ENCODE measurements around the gene LHFPL2. TPM values are rescaled to one million over a fixed set of nuclear protein-coding genes. Genes with fewer than 3 reads are reported as not detected.

Gene LHFPL2
- polyA plus RNA-seq, 1 of the 3 experiments (the other 2 are of a cell fraction), result 10.4 TPM

- Histone ChIP-seq H3K36me3 (replicated peaks in 1 of 2; ENCODE audit: control insufficient read depth in 1 of 2, insufficient read depth in 2 of 2, low read length in 1 of 2) (peaks cover 0 to 14% of the 10 kb centered on the region in 2 experiments), H3K9me2 (no peaks in the 10 kb centered on the region), H3K9ac (no peak overlapping the region), H3F3A (replicated peaks; ENCODE audit: insufficient read depth) (peaks cover 18% of the 10 kb centered on the region), H4K20me1 (ENCODE audit: insufficient read depth) (0 out of 2 replicates have a peak, but pooled peaks cover 4% of the 10 kb centered on the region), H3K9me3 (no peaks in the 10 kb centered on the region), H3K27ac (ENCODE audit: low read depth in 2 of 2, low read length in 1 of 2) (peak overlapping the region; percentile 50 to 57), H3K4me1 (ENCODE audit: control insufficient read depth in 1 of 2, insufficient read depth in 2 of 2, low read depth in 1 of 2, low read length in 1 of 2) (peaks cover 8 to 9% of the 10 kb centered on the region in 2 experiments; a peak in 3 of 4 replicates), H2AFZ (ENCODE audit: low read depth) (no peak overlapping the region), H3K4me3 (ENCODE audit: low read depth in 2 of 2, low read length in 1 of 2) (no peak overlapping the region), H3K4me2 (no peak overlapping the region), H3K79me2 (ENCODE audit: insufficient read depth) (peaks cover 88% of the 10 kb centered on the region), H3K27me3 (ENCODE audit: insufficient read depth) (no peaks in the 10 kb centered on the region)
- no peak for DNase-seq
- WGBS (ENCODE audit: low lambda C conversion rate), result 92% methylated on average over 8 of the region's 8 CpGs
- TF ChIP-seq TEAD4 (IDR thresholded peaks at IDR 0.05; ENCODE audit: borderline replicate concordance, insufficient read depth), result no peak
- no peak for TF ChIP-seq MXI1 (IDR thresholded peaks at IDR 0.05; ENCODE audit: low read depth, low read length)
- TF ChIP-seq EP300 (IDR thresholded peaks at IDR 0.05; ENCODE audit: borderline replicate concordance in 1 of 2, low read depth in 1 of 2, low read length in 1 of 2), result no peak
- TF ChIP-seq FOXM1 (IDR thresholded peaks at IDR 0.05; ENCODE audit: low read depth), result no peak
- no peak for TF ChIP-seq RFX5 (IDR thresholded peaks at IDR 0.05; ENCODE audit: low read length)
- TF ChIP-seq, protein P1, sequence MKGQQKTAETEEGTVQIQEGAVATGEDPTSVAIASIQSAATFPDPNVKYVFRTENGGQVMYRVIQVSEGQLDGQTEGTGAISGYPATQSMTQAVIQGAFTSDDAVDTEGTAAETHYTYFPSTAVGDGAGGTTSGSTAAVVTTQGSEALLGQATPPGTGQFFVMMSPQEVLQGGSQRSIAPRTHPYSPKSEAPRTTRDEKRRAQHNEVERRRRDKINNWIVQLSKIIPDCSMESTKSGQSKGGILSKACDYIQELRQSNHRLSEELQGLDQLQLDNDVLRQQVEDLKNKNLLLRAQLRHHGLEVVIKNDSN (IDR thresholded peaks at IDR 0.05; ENCODE audit: borderline replicate concordance, low read depth), result no peak
- no peak for TF ChIP-seq SIN3A (IDR thresholded peaks at IDR 0.05; ENCODE audit: borderline replicate concordance, low read depth, low read length)
- no peak for TF ChIP-seq YY1 (IDR thresholded peaks at IDR 0.05; ENCODE audit: low read depth)
- no peak for TF ChIP-seq RAD21 (IDR thresholded peaks at IDR 0.05; ENCODE audit: low read length)
- no peak for TF ChIP-seq SMC3 (IDR thresholded peaks at IDR 0.05; ENCODE audit: low read depth, low read length)
- no peak for TF ChIP-seq GATA2 (CRISPR knock-in tag; IDR thresholded peaks at IDR 0.05)
- no peak for TF ChIP-seq RXRA (IDR thresholded peaks at IDR 0.05; ENCODE audit: borderline replicate concordance, low read depth)
- ChIA-PET POLR2A (no interaction called here), CTCF (interaction anchor here (0.5 kb wide), 1 partner anchor 10 kb away, joined by 3 read pairs; no protein-coding TSS in a partner anchor)
These were observed 71.3 kb downstream of the LHFPL2 start for GRCh38 chr5:78577071-78577807.

DNA sequence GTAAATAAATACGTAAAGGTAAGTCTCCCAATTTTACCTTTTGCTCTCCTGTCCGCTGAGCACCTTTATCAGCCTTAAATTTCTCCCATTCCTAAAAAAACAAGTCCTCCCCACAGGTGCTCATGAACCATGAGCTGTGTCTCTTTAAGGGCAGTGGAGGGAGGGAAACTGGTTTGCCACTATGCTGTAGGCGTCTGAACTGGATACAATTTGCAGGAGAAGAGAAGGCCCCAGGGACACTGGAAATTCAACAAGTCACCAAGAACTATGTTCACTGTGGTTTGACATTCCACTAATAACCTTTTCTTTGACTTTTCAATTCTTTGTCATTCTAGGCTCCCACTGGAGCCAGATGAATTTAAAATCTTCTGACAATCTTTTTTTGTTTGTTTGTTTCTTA lies 72.2 kb downstream of the LHFPL2 start:
- peaks cover 89% of the 10 kb centered on the region for H3K79me2 ChIP-seq (ENCODE audit: insufficient read depth)
- no peaks in the 10 kb centered on the region for H3K27me3 ChIP-seq (ENCODE audit: insufficient read depth)
- H3K4me2 ChIP-seq, result no peak overlapping the region
- POLR2A ChIA-PET, result no interaction called here
- no peaks in the 10 kb centered on the region for H3K9me3 ChIP-seq
- no peak for DNase-seq
- peaks cover 0 to 14% of the 10 kb centered on the region in 2 experiments for H3K36me3 ChIP-seq (replicated peaks in 1 of 2; ENCODE audit: control insufficient read depth in 1 of 2, insufficient read depth in 2 of 2, low read length in 1 of 2)
- no peak overlapping the region for H3K4me3 ChIP-seq (ENCODE audit: low read depth in 2 of 2, low read length in 1 of 2)
- TF ChIP-seq, protein P2, sequence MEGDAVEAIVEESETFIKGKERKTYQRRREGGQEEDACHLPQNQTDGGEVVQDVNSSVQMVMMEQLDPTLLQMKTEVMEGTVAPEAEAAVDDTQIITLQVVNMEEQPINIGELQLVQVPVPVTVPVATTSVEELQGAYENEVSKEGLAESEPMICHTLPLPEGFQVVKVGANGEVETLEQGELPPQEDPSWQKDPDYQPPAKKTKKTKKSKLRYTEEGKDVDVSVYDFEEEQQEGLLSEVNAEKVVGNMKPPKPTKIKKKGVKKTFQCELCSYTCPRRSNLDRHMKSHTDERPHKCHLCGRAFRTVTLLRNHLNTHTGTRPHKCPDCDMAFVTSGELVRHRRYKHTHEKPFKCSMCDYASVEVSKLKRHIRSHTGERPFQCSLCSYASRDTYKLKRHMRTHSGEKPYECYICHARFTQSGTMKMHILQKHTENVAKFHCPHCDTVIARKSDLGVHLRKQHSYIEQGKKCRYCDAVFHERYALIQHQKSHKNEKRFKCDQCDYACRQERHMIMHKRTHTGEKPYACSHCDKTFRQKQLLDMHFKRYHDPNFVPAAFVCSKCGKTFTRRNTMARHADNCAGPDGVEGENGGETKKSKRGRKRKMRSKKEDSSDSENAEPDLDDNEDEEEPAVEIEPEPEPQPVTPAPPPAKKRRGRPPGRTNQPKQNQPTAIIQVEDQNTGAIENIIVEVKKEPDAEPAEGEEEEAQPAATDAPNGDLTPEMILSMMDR (IDR thresholded peaks at IDR 0.05), result no peak
- TF ChIP-seq FOXJ3 (CRISPR knock-in tag; IDR thresholded peaks at IDR 0.05), result no peak
- TF ChIP-seq GATA2 (CRISPR knock-in tag; IDR thresholded peaks at IDR 0.05), result no peak
- no peak for TF ChIP-seq YY1 (IDR thresholded peaks at IDR 0.05; ENCODE audit: low read depth)
- TF ChIP-seq, protein P3, sequence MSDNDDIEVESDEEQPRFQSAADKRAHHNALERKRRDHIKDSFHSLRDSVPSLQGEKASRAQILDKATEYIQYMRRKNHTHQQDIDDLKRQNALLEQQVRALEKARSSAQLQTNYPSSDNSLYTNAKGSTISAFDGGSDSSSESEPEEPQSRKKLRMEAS (IDR thresholded peaks at IDR 0.05; ENCODE audit: low read depth), result no peak
- TF ChIP-seq MEF2A (IDR thresholded peaks at IDR 0.05; ENCODE audit: borderline replicate concordance, low read depth), result no peak
- no peak for TF ChIP-seq FOSL2 (IDR thresholded peaks at IDR 0.05; ENCODE audit: borderline replicate concordance, low read depth)
- no peak for TF ChIP-seq RCOR1 (IDR thresholded peaks at IDR 0.05; ENCODE audit: low read length)
- TF ChIP-seq NFIC (IDR thresholded peaks at IDR 0.05; ENCODE audit: borderline replicate concordance), result no peak
- 89% methylated on average over 3 of the region's 3 CpGs for WGBS (ENCODE audit: low lambda C conversion rate)
- H3K9me2 ChIP-seq, result no peaks in the 10 kb centered on the region
- CTCF ChIA-PET, result no interaction called here
- no peak overlapping the region for H3K9ac ChIP-seq
- H3F3A ChIP-seq (replicated peaks; ENCODE audit: insufficient read depth), result peaks cover 18% of the 10 kb centered on the region
- H3K4me1 ChIP-seq (ENCODE audit: control insufficient read depth in 1 of 2, insufficient read depth in 2 of 2, low read depth in 1 of 2, low read length in 1 of 2), result peaks cover 8 to 9% of the 10 kb centered on the region in 2 experiments; a peak in 3 of 4 replicates
- H3K27ac ChIP-seq (ENCODE audit: low read depth in 2 of 2, low read length in 1 of 2), result peak overlapping the region in 1 of 2 experiments; percentile 57; a peak in 2 of 4 replicates
- H4K20me1 ChIP-seq (ENCODE audit: insufficient read depth), result 0 out of 2 replicates have a peak, but pooled peaks cover 4% of the 10 kb centered on the region
- no peak overlapping the region for H2AFZ ChIP-seq (ENCODE audit: low read depth)
